ENCODE data around the gene PNMA6A. TPM values are rescaled to one million over a fixed set of nuclear protein-coding genes. Genes with fewer than 3 reads are reported as not detected.
"Not testable (repeated sequence)": the region's sequence is repeated elsewhere in the genome, so short reads cannot be mapped to it uniquely, and the experiment has no call there.

The PNMA6A gene
- total RNA-seq, result 1.2 TPM

DNA sequence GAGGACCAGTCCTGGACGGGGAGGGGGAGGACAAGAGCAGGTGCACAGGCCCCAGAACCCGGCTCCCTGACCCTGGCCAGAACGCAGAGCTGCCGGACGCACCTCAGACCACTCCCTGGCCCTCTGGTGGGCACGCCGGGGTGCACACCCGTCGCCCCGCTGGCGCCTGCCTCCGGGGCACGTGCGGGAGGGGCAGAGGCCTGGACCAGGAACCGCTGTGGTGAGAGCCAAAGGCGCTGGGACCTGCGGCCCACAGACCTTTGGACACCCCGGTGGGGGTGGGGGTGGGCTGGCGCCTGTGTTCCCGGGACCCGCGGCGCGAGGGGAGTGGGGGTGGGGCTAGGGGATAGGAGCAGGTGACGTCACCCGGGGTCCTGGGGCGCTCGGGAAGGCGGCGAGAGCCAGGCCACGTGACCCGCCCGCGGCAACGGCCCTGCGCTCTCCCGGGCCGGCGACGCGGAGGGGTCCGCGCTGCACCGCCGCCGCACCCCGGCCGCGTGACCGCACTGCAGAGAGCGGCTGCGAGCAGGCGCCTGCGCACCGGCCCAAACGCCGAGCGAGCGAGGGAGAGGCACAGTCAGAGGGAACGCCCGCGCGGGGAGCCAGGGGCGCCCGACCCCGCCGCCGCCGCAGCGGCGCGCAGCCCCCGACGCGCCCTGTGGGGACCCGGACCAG lies at the start of gene PNMA6A:
TSS of gene PNMA6A (plus strand) at position 546 of the 675 bp plus-strand sequence. CDS start 609 bp downstream, outside the sequence.
- H3K36me3 ChIP-seq; H3K4me1 ChIP-seq; H3K9me3 ChIP-seq; H3K27me3 ChIP-seq; DNase-seq (ENCODE audit: extremely low spot score in 2 of 2); intact Hi-C loops (cut with DNase I); H3K27ac ChIP-seq; H3K4me3 ChIP-seq: not testable (repeated sequence)

GRCh38 chrX:153026501-153026900 lies 45.8 kb upstream of the PNMA6A start:
- H3K36me3 ChIP-seq; H3K27me3 ChIP-seq; H3K4me1 ChIP-seq; H3K4me3 ChIP-seq; DNase-seq (ENCODE audit: extremely low spot score in 2 of 2); H3K9me3 ChIP-seq; H3K27ac ChIP-seq; intact Hi-C loops (cut with DNase I): not testable (repeated sequence)

DNA sequence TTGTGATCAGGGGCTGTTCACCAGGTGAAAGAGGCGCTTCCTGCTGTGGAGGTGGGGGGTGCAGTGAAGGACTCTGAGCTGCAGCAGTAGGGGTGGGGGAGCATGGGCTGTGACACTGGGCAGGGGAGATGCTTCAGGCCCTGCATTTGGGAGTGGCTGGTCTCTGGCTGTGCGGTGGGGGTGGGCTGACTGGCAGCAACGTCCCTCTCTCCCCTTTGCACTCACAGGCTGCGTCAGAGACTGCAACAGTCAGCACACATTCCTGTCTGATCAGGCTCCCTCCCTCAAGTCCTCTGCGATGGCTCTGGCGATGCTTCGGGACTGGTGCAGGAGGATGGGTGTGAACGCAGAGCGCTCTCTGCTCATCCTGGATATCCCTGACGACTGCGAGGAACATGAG lies 43.8 kb upstream of the PNMA6A start:
- intact Hi-C loops (cut with DNase I); H3K4me3 ChIP-seq; DNase-seq (ENCODE audit: extremely low spot score in 2 of 2): not testable (repeated sequence)

GRCh38 chrX:153029162-153029561 lies 43.1 kb upstream of the PNMA6A start:
- Histone ChIP-seq H3K27me3 (no peaks in the 10 kb centered on the region), H3K4me1 (no peaks in the 10 kb centered on the region), H3K4me3 (no peak overlapping the region), H3K9me3 (no peaks in the 10 kb centered on the region), H3K27ac (no peak overlapping the region), H3K36me3 (no peaks in the 10 kb centered on the region)
- TF ChIP-seq CTCF (IDR thresholded peaks at IDR 0.05) (no peak), POLR2AphosphoS5 (IDR thresholded peaks at IDR 0.05; ENCODE audit: insufficient read depth in 1 of 2, low read depth in 1 of 2) (no peak), POLR2A (IDR thresholded peaks at IDR 0.05) (no peak)
- intact Hi-C loops (cut with DNase I), result no loop called here
- DNase-seq (ENCODE audit: extremely low spot score in 2 of 2), result no peak

More for the DNA sequence above, 43.8 kb upstream of the PNMA6A start:
- H3K4me1 ChIP-seq, H3K27ac ChIP-seq, H3K36me3 ChIP-seq, H3K27me3 ChIP-seq, H3K9me3 ChIP-seq: not testable (repeated sequence)

DNA sequence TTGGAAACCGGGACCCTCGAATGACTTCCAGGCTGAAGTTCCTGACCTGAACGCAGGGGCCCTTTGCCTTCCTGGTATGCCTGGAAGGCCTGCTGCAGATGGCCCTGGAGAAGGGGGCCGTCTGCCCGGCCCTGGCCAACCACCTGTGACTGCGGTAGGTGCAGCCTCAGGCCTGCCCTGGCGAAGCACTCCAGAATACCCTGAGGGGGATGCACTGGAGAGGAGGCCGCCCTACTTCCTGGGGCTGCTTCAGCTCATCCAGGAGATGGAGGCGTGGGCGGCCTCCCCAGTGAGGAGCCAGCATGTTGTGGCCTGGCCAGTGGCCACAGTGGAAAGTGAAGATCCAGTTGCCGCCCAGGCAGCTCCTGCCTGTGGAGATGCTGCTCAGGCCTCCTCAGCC lies 42.4 kb upstream of the PNMA6A start:
- Histone ChIP-seq H3K9me3 (no peaks in the 10 kb centered on the region), H3K36me3 (no peaks in the 10 kb centered on the region), H3K4me1 (no peaks in the 10 kb centered on the region), H3K27ac (no peak overlapping the region), H3K27me3 (no peaks in the 10 kb centered on the region), H3K4me3 (no peak overlapping the region)
- TF ChIP-seq POLR2AphosphoS5 (IDR thresholded peaks at IDR 0.05; ENCODE audit: insufficient read depth in 1 of 2, low read depth in 1 of 2) (no peak), POLR2A (IDR thresholded peaks at IDR 0.05) (no peak), CTCF (IDR thresholded peaks at IDR 0.05) (no peak)
- intact Hi-C loops (cut with DNase I), result no loop called here
- no peak for DNase-seq (ENCODE audit: extremely low spot score in 2 of 2)

DNA sequence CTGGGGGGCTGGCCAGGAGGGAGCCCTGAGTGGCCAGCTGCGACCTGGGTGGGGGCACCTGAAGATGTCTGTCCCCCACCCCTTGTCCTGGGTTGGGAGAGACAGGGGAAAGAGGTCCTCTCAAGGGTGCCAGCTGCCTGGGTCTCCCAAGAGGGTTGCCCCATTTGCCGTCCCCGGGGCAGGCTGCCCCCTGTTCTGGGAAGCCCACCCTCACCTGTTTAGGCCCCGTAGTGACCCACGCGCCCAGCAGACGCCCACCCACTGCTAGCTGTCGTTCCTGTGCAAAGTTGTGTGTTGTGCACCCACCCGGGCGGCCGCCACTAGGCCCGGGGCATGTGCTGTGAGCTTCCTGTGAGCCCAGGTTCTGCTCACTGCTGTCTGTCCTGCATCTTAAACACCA lies 41.5 kb upstream of the PNMA6A start:
- Histone ChIP-seq H3K27ac (no peak overlapping the region), H3K4me3 (no peak overlapping the region), H3K4me1 (no peaks in the 10 kb centered on the region), H3K27me3 (no peaks in the 10 kb centered on the region), H3K36me3 (no peaks in the 10 kb centered on the region), H3K9me3 (no peaks in the 10 kb centered on the region)
- intact Hi-C loops (cut with DNase I), result no loop called here
- TF ChIP-seq CTCF (IDR thresholded peaks at IDR 0.05) (no peak), POLR2AphosphoS5 (IDR thresholded peaks at IDR 0.05; ENCODE audit: insufficient read depth in 1 of 2, low read depth in 1 of 2) (no peak), POLR2A (IDR thresholded peaks at IDR 0.05) (no peak)
- no peak for DNase-seq (ENCODE audit: extremely low spot score in 2 of 2)

All from vagina (tissue), 2 donors.